Activated CD4-positive, alpha-beta T cell treated with anti-CD3 and anti-CD28 coated beads, Interleukin-2, amount 50 U/mL, for 24 hours (primary cell): ENCODE data around the gene SLFN13.
"Not testable (repeated sequence)": the region's sequence is repeated elsewhere in the genome, so short reads cannot be mapped to it uniquely, and the experiment has no call there.

Experiments
- DNase-seq, 2 donors: peaks; one replicate each; pipeline ENCODE4 v3.0.0-alpha.2; 2020; ENCODE audit warnings: low read depth in 1 of 2, low spot score in 1 of 2

Gene SLFN13, protein sequence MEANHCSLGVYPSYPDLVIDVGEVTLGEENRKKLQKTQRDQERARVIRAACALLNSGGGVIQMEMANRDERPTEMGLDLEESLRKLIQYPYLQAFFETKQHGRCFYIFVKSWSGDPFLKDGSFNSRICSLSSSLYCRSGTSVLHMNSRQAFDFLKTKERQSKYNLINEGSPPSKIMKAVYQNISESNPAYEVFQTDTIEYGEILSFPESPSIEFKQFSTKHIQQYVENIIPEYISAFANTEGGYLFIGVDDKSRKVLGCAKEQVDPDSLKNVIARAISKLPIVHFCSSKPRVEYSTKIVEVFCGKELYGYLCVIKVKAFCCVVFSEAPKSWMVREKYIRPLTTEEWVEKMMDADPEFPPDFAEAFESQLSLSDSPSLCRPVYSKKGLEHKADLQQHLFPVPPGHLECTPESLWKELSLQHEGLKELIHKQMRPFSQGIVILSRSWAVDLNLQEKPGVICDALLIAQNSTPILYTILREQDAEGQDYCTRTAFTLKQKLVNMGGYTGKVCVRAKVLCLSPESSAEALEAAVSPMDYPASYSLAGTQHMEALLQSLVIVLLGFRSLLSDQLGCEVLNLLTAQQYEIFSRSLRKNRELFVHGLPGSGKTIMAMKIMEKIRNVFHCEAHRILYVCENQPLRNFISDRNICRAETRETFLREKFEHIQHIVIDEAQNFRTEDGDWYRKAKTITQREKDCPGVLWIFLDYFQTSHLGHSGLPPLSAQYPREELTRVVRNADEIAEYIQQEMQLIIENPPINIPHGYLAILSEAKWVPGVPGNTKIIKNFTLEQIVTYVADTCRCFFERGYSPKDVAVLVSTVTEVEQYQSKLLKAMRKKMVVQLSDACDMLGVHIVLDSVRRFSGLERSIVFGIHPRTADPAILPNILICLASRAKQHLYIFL

DNA sequence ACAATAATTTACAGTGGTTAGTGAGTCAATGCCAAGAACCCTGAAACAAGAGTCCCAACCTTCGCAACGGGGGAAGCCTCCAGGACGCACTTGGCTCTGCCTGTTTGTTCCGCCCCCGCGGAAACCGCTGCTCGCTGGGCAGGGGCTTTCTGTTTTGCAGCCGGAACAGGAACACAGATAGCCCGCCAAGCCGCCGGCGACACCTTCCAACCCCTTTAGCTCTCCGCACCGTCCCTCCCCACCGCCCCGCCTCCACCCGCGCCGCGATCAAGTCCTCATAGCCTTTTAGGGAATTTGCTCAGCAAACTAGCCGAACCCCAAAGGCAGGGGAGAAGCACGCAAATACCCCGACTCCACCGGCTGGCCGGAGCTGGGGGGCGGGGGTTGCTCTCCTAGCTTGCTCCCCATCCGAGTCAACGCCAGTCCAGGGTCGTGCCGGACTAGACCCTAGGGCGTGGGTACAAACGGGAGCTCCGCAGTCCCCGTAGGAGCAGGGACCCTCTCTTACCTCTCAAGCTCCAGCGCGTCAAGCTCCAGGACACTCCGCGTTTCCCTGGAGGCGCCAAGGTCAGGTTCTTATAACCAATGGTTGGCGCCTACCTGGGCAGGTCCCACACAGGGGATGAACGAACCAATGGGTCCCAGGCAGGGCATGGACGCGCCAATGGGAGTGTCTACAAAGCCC lies at the start of gene SLFN13:
Gene SLFN13, minus strand, starts transcription at position 553 of the 685 bp plus-strand sequence. CDS start 3,086 bp downstream, outside the sequence.
- DNase-seq: peak; percentile 75 to 84

DNA sequence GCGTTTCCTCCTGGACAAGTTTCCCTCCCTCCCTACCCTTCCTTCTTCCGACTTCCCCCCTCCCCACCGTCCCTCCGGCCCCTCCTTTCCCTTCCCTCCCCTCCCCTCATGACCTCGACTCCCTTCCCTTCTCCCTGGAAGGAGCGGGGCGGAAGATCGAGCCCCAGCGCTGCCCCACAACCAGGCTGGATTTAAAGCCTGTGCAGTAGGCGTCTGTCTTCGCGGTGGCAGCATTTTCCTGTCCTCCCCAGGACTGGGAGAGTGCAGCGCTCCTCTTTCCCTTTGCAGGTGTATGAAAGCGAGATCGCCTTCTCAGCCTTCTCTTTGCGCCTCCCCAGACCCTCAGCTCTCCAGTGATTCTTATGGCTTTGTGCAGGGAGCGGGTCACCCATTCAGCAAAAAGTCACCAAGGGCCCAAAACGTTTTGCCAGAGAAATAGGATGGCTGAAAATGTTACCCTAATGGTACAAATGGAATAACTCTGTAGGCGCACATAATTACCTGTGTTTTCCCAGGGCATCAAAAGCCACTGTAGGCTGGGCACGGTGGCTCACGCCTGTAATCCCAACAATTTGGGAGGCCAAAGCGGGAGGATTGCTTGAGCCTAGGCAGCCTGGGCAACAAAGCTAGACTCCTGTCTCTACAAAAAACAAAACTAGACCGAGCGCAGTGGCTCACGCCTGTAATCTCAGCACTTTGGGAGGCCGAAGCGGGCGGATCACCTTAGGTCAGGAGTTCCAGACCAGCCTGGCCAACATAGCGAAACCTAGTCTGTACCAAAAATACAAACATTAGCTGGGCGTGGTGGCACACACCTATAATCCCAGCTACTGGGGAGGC lies 48.1 kb upstream of the SLFN13 start:
- DNase-seq: no peak

DNA sequence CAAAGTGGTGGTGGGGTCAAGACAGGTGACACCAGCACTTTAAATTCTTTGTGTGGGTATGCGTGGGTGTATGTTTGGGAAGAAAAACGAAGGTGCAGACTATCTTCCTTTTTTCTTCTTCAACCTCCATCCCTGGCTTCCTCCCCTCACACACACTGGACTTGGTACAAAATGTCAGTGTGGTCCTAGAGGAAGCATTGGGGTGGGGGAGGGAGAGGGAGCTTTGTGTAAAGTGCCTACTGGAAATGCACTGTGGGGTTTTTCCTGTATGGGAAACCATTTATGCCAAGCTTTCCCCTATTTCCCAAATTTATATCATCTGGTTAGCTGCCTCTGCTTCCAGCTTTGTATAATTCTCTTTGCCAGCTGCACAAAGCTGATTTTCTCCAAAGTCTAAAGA lies 44.5 kb upstream of the SLFN13 start:
- DNase-seq: no peak

DNA sequence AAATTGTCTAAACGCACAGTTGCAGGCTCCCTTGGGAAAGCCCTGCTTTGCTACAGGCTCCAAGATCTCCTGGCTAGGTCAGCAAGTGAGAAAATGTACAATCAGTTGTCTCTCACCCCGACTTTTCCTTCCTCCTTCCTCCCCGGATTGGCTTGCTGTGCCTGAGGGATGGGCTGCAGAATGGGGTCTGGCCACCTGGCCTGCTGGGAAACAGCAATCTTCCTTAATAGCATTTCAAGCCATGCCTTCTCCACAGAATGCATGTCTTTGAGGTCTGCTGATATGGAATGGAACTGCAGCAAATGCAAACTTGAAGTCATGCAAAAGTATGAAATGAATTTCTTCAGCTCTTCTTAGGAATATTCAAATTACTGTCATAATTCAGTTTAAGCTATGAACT lies 42.9 kb upstream of the SLFN13 start:
- no peak for DNase-seq

DNA sequence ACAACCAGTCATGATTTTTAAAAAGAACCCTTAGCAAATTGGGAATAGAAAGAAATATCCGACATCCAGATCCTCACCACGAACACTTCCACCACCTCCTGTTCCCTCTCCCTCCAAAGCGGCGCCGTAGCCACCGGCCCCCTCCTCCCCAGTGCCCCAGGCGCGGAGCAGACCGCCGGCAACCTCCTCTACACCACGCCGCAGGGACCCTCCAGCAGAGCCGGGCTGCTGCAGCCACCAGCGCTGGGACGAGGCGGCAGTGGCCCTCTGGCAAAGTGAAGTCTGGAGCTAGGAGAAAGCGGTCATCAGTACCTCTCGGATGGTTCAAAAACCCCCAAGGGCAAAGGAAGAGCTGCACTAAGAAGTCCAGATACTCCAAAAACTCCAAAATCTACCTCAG lies 41.4 kb upstream of the SLFN13 start:
- DNase-seq: no peak

DNA sequence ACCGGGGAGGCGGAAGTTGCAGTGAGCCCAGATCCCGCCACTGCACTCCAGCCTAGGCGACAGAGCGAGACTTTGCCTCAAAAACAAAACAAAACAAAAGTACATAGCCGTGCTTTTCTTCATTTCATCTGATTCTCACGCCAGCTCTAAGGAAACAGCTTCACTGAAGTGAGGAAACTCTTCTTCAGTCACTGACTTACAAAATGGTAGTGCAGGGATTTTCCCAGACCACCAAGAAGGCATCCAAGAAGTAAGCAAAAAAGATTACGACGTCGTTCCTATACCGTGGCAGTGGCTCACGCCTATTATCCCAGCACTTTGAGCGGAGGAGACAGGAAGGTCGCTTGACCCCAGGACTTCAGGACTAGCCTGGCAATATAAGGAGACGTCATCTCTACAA lies 40.4 kb upstream of the SLFN13 start:
- DNase-seq: no peak

DNA sequence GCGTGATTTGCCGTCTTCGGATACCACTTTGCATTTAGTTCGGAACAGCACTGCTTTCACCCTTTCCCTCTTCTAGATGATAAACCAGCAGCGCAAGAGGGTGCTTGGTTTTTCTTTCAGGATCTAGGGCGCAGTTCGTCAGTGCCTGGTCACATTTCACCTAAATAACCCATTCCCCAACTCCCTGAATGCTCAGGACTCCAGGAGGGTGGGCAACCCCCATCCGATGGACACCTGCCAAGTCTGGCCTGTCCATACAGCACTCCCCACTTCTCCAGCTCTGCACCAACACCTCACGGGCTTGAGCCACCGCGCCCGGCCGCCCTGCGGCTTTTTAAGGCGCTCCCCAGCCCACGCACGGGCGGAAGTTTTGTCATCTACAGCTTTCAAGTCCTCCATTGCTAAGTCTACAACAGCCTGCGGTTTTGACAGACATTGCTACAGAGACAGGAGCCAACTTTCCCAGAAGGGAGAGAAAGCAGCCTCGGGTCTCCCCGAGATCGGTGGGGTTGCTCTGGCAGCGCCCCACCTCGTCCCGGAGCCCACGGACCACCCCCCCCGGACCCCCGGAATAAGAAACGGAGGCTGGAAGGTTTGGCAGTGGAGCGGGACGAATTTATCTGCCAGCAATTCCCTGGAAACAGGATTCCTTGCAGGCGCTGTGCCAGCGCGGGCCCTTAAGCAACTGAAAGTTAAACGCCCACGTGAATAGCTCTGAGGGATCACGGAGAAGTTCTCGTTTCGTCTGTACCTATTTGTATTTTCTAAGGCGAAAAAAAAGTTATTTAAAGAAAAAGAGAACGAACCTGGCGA lies 38.6 kb upstream of the SLFN13 start:
- peak; percentile 60 to 71 for DNase-seq

DNA sequence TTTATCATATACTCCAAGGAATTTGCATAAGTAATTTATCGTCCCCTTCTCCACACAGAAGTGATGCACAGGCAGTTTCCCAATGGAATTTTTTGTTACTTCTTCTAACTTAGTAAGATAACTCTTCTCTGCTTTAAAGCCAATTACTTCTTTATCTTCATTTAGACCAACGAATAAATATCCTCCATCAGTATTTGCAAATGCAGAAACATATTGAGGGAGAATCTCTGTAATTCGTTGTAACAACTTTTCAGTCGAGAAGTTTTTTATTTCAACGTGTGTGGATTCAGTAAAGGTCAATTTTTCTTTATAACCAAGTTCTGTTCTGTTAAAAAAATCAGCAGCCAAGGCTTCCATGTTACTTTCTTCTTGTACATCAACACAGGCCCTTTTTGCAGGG lies 30.7 kb upstream of the SLFN13 start:
- no peak for DNase-seq

DNA sequence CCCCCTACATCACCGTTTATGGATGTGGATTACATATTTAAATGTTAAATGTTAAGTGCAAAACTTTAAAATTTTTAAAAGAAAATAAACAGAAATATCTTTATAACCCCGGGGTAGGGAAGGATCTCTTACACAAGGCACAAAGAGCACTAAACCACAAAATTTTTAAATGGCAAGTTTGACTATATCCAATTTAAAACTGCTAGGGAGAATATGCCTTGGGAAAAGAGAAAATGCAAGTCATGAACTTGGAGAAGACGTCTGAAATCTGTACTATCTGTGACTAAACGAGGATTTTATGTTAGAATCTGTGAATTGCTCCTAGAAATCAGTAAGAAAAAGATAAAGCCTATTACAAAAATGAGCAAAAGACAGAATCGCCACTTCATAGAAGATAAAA lies 28.7 kb upstream of the SLFN13 start:
- DNase-seq: no peak

DNA sequence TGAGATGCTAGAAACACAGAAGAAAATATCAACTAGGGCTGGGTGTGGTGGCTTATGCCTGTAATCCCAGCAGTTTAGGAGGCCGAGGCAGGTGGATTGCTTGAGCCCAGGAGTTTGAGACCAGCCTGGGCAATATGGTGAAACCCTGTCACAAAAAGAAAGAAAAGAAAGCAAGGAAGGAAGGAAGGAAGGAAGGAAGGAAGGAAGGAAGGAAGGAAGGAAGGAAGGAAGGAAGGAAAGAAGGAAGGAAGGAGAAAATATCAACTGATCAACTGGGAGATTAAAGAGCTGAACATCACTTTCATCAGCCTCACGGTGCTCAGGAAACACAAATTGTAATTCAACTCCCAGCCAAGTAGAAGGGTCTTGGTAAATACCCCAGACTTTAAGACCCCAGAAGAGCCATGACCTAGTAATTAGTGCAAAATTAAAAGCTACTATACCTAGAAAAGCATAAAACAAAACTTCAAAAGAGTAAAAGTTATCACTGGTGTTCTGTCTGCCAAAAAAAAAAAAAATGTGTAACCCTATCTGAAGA lies 27.8 kb upstream of the SLFN13 start:
- no peak for DNase-seq

DNA sequence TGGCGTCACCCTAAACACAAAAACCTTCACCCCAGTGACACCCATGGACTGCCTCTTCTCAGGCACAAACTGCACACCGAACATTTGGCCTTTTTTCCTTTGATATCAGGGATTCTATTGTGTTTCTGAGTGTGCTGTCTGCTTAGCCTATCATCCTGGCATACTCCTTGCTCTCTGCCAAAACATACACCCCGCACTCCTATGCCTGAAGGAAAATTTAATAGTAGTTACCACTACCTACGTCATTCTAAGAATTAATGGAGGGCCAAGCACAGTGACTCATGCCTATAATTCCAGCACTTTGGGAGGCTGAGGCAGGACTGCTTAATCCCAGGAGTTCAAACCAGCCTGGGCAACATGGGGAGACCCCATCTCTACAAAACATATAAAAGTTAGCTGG lies 19.9 kb upstream of the SLFN13 start:
- DNase-seq: no peak

DNA sequence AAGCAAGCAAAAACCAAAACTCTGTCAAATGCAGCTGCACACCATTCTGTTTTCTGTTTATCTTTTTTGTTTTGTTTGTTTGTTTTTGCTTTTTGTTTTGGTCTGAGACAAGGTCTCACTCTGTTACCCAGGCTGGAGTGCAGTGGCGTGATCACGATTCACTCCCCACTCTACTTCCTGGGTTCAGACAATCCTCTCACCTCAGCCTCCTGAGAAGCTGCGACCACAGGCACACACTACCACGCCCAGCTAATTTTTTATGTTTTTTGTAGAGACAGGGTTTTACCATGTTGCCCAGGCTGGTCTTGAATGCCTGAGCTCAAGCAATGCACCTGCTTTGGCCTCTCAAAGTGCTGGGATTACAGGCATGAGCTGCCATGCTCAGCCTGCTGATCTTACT lies 19.3 kb upstream of the SLFN13 start:
- DNase-seq: no peak

DNA sequence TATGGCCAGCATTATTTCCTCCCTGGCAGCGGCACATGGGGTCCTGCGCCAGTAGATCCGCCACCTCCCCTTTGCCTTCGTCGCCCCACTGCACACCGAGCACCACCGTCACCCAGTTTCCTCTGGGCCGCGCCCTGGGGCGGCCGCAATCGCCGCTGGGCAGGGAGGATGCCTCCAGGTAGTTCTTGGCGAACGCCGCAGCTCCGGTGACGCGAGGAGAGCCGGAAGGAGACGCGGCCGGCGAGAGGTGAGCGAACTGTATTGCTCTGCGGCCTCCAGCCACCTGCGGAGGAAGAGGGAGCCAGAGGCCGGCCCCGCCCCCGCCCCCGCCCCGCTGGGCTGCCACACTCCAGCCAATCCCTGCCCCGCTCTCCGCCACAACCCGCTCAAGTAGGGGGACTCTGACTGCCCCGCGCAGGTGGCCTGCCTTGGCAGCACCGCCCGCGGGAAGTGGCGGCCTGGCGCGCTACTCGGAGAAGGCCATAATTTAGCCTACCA lies 11.8 kb upstream of the SLFN13 start:
- DNase-seq: peak in 1 of 2 donors; percentile 17

DNA sequence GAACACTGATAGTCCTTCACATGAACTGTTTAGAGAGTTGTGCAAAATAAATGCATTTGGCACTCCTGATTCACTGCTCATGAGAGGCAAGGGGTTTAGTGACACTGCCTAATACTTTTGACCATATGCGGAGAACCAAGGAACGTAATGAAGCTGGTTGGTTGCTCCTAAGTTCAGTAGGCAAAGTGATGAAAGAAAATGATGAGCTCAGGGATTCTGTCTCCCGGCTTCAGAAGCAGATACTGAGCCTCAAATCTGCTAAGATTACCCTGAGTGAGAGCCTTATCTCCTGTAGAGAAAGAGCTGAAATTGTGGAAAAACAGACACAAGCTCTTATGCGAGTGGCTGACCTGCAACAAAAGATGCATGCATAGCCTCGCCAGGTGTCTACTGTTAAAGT lies 5.5 kb upstream of the SLFN13 start:
- DNase-seq: not testable (repeated sequence)

DNA sequence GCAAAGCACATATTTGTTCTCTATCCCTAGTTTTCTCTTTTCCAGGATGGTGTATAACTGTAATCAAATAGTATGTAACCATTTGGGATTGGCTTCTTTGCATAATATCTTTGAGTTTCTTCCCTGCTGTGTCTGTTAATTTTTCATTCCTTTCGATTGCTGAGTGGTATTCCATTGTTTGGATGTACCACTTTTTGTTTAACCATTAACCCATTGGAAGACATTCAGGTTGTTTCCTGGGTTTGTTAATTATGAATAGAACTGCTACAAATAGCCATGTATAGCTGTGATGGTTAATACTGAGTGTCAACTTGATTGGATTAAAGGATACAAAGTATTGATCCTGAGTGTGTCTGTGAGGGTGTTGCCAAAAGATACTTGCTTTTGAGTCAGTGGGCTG lies 4.6 kb upstream of the SLFN13 start:
- DNase-seq: no peak

DNA sequence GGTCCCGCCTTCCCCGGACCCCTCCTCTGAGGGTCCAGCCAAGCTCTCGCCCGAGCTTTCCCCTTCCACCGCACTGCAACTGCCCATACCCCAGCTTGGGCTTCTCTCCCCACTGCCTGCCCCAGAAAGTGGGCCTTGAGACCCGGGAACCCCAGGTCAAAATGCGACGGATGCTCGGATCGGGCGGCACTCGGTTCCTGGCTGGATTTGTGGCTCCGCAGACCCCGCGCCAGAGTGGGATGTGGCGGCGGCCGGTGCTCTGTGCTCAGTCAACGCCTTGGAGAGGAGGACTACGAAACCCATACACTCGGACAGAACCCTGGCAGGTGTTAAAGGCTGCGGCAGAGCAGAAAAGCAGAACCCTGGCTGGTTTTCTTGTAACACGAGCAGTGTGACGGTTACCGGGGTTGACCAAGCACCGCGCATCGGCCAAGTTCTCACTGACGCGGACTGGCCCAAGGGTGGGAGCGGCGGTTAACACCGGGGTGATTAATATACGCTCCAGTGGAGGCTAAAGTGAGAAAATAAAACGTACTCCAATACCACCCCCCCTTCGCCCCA lies 885 bp upstream of the SLFN13 start:
- DNase-seq: no peak

DNA sequence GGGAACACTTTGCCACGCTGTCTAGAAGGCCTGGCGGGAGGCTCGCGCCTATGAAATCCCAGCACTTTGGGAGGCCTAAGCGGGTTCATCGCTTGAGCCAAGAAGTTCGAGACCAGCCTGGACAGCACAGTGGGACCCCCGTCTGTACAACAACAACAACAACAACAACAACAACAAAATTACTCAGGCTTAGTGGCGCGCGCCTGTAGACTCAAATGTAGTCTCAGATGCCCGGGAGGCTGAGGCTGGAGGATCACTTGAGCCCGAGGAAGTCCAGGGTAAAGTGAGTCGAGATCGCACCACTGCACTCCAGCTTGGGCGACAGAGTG lies 297 bp upstream of the SLFN13 start:
- DNase-seq: no peak

DNA sequence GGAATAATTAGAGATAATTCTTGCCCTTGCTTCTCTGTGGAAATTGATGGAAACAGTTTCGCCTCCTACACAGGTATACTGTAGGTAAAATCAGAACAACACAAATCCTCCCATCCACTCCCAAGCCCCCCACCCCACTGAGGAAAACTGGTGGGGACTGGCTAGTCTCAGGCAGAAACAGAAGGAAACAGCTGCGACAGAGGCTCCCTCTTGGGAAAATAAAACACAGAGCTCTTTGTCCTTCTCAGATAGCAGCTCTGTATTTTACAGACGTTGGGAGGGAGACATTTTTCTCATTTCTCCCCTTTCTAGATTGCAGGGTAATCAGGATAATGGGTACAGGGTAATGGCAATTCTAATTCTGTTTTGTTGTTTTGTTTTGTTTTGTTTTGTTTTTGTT lies 1.1 kb downstream of the SLFN13 start:
- DNase-seq: no peak

DNA sequence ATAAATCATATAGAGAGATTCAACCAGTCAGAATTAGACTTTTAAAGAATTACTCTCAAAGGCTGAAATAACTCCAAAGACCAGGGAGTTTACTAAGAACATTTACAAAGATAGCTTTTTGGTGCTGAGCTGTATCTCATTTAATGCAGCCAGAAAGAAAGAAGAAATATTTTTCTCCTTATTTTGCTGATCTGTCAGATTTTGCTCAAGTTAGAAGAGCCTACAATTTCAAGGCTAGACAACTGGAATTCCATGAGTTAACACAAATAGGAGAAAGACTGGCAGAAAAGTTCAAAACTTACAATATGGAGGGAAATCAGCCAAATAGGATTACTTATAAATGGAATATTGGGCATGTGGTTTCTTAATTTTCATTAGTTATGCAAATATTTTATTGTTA lies 10.1 kb downstream of the SLFN13 start:
- no peak for DNase-seq
